ENCODE measurements around the gene NCKAP1.

- no peak for TF ChIP-seq POLR2A (IDR thresholded peaks at IDR 0.05; ENCODE audit: low read depth, low read length)
- TF ChIP-seq POLR2AphosphoS5 (IDR thresholded peaks at IDR 0.05; ENCODE audit: low read depth, low read length) = no peak
These were observed 11.2 kb upstream of the NCKAP1 start for GRCh38 chr2:183049420-183049819.
